Cardiac fibroblast (primary cell): ENCODE results near the gene SLC7A5.
"Not testable (repeated sequence)": the region's sequence is repeated elsewhere in the genome, so short reads cannot be mapped to it uniquely, and the experiment has no call there.

Source experiments
- DNase-seq, 2 donors: peaks; one replicate each; pipeline versions ENCODE4 v3.0.0 to v3.0.0-alpha.2; 2010; ENCODE audit warnings: low read depth in 2 of 2
- H3K4me3 ChIP-seq, 2 donors: replicated peaks in 1 of 2; 1 replicate in 1 of 2; 2 replicates in 1 of 2; pipeline ENCODE4 v1.5.1; 2011; ENCODE audit warnings: low read depth in 2 of 2, low read length in 2 of 2, mild to moderate bottlenecking in 2 of 2, moderate library complexity in 1 of 2
- TF ChIP-seq, protein P1 (sequence below): IDR thresholded peaks from one replicate; pipeline ENCODE4 v1.5.1; 2011; ENCODE audit warnings: low read depth, mild to moderate bottlenecking, low read length, inconsistent platforms

Gene SLC7A5

DNA sequence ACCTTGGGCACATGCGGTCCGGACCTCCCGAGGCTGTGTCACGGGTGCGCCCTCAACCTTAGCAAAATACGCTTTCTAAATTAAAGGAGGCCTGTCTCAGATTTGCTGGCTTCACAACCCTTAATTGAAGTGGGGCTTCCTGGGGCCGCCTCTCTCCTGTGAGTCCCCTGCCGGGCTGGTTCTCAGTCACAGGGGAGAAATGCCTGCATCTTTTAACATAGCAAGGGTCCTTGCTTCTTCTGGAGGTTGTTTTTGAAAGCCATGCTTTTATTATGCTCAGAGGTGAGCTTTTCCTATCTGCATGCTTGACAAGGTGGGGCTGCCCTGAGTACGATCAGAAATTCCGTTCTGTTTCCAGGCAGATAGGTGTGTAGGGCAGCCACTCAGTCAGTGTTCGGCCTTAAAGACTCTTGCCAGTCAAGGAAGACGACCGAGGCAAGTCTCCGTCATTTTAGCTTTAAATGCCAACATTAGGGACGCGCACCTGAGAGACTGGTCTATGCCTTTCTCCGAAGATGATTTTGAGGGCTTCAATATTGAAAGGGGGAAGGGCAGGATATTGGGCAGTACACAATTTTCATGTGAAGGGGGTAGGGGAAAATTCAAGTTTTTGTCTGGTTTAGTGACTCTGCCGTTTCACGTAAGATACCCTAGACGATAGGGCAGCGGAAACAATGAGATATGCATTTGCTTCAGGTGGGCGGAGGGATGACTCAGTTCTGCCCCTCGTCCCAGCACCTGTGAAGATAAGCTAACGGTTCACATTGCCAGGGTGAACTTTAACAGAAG is 5.5 kb upstream of the SLC7A5 start:
- DNase-seq, result no peak
- TF ChIP-seq, protein P1, sequence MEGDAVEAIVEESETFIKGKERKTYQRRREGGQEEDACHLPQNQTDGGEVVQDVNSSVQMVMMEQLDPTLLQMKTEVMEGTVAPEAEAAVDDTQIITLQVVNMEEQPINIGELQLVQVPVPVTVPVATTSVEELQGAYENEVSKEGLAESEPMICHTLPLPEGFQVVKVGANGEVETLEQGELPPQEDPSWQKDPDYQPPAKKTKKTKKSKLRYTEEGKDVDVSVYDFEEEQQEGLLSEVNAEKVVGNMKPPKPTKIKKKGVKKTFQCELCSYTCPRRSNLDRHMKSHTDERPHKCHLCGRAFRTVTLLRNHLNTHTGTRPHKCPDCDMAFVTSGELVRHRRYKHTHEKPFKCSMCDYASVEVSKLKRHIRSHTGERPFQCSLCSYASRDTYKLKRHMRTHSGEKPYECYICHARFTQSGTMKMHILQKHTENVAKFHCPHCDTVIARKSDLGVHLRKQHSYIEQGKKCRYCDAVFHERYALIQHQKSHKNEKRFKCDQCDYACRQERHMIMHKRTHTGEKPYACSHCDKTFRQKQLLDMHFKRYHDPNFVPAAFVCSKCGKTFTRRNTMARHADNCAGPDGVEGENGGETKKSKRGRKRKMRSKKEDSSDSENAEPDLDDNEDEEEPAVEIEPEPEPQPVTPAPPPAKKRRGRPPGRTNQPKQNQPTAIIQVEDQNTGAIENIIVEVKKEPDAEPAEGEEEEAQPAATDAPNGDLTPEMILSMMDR, result no peak

GRCh38 chr16:87870418-87871291 is 1.3 kb upstream of the SLC7A5 start:
- DNase-seq, result peak; percentile 51 to 80
- not testable (repeated sequence) for H3K4me3 ChIP-seq

More for the DNA sequence above, 5.5 kb upstream of the SLC7A5 start:
- H3K4me3 ChIP-seq, result no peak overlapping the region

GRCh38 chr16:87869879-87870417 is 641 bp upstream of the SLC7A5 start:
- DNase-seq, H3K4me3 ChIP-seq: not testable (repeated sequence)

DNA sequence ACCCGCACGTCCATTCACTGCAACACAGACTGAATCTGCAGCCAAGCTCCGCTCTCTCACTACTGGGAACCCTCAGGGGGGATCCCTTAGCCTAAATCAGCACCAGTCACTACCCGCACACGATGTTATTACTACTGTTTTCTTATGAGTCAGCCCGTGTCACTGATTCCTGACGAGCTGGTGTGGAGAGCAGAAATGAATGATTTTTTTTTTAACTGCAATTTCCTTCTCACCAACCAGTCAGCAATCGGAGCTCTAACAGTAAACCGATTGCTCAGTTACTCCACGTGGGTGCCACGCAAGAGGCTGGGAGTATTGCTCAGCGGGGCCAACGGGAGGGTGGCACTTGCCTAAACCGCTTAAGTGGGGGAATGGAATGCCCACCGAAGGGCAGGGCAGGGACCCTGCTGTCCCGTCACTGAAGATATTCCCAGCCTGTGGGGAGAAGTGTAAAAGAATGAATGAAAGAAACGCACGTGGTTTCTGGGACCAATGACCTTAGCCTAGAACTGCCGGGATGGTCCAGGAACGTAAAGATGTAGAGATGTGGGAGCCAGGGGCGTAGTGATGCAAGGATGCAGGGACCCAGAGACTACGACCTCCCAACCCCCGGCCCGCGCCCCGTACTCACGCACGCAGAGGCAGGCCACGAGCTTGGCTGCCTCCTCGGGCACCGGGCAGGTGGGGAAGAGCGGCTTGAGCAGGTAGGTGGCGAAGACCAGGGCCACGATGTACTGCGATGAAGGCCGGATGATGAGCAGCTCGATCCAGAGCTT is 865 bp downstream of the SLC7A5 start:
- peak; percentile 86 to 95 for DNase-seq
- H3K4me3 ChIP-seq, result peak overlapping the region; percentile 58 to 67

- DNase-seq, H3K4me3 ChIP-seq: not testable (repeated sequence)
These were observed 3.3 kb downstream of the SLC7A5 start for GRCh38 chr16:87865902-87866555.

DNA sequence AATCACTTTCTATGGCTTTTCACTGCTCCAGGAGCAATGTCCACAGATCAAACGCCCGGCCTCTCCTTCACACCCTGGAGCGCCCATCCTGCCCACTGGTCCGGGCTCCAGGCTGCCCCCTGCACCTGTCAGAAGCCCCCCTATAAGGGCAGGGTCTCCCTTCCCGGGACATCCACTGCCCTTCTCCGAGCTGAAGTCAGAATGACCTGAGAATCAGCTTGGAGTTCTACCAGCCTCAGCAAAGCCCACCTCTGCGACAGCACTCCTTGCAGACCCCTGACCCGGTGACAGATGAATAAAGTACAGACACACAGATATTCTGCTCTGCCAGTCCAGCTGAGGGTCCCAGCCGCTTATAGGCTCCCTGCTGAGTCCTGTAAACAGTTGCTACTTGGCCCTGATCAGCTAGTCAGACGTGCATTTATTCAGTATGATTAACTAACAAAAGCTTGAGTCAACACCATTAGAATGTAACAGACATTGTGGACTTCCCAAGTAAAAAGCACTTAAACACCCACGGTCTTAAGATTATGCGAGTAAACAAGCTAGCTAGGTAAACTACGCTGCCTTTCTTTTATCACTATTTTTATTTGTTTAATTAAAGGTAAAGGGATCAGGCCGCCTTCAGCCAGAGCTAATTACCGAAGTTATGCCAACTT is 4.8 kb downstream of the SLC7A5 start:
- TF ChIP-seq, protein P1, result no peak
- H3K4me3 ChIP-seq, result no peak overlapping the region
- DNase-seq, result peak in 1 of 2 donors; percentile 38

DNA sequence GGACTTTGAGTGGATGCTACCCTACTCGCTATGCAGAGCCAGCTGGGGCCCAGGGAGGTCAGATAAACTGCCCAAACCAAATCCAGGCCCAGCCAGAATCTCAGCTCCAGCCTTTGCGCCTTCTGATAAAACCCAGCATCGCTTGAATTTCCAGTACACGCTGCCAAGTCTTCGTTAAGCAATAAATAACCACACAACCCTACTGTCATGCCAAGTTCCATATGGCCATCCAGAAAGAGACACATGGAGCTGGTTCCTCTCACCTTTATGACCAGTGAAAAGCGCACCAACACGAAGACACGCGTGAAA is 6.0 kb downstream of the SLC7A5 start:
- peak in 1 of 2 donors; percentile 38 for DNase-seq
- H3K4me3 ChIP-seq, result not testable (repeated sequence)

GRCh38 chr16:87862597-87863326 is 6.5 kb downstream of the SLC7A5 start:
- not testable (repeated sequence) for DNase-seq, H3K4me3 ChIP-seq

- DNase-seq, H3K4me3 ChIP-seq: not testable (repeated sequence)
These were observed 7.8 kb downstream of the SLC7A5 start for GRCh38 chr16:87861300-87862099.
